Astrocyte (in vitro differentiated cells and primary cell): Measurements from ENCODE around the gene ILKAP. TPM values are rescaled to one million over a fixed set of nuclear protein-coding genes. Genes with fewer than 3 reads are reported as not detected.

Source experiments
- DNase-seq: peaks from one replicate; pipeline ENCODE4 v3.0.0-alpha.2; 2010; ENCODE audit warnings: low read depth
- FAIRE-seq: peaks from 2 replicates; lab custom pipeline; 2011; peaks lifted over from hg19 to GRCh38; lab: Jason Lieb, UNC
- H2AFZ ChIP-seq: 2 replicates; pipeline ENCODE4 v1.6.0; 2012; ENCODE audit warnings: low read depth, low read length, inconsistent platforms
- H3K27ac ChIP-seq: 2 replicates; pipeline ENCODE4 v1.5.1; 2011; ENCODE audit warnings: low read depth, low read length, inconsistent platforms
- H3K27me3 ChIP-seq: 2 replicates; pipeline ENCODE4 v1.6.0; 2011; ENCODE audit warnings: low read length, inconsistent platforms; ENCODE audit not compliant: insufficient read depth
- H3K36me3 ChIP-seq: 2 replicates; pipeline ENCODE4 v1.5.1; 2011; ENCODE audit warnings: low read length, inconsistent platforms; ENCODE audit not compliant: insufficient read depth
- H3K4me1 ChIP-seq: 2 replicates; pipeline ENCODE4 v1.5.1; 2011; ENCODE audit warnings: low read length, inconsistent platforms; ENCODE audit not compliant: insufficient read depth
- H3K4me2 ChIP-seq: 2 replicates; pipeline ENCODE4 v1.6.0; 2012; ENCODE audit warnings: low read length, inconsistent platforms
- H3K4me3 ChIP-seq: 2 replicates; pipeline ENCODE4 v1.5.1; 2011; ENCODE audit warnings: low read depth, mild to moderate bottlenecking, low read length, inconsistent platforms; ENCODE audit not compliant: insufficient read depth
- H3K79me2 ChIP-seq: 2 replicates; pipeline ENCODE4 v1.6.0; 2012; ENCODE audit warnings: mild to moderate bottlenecking, low read length, inconsistent platforms; ENCODE audit not compliant: insufficient read depth
- H3K9ac ChIP-seq: 2 replicates; pipeline ENCODE4 v1.6.0; 2012; ENCODE audit warnings: mild to moderate bottlenecking, low read length, inconsistent platforms
- H3K9me3 ChIP-seq: 2 replicates; pipeline ENCODE4 v1.5.1; 2012; ENCODE audit warnings: low read depth, mild to moderate bottlenecking, low read length, inconsistent platforms; ENCODE audit not compliant: insufficient read depth
- H4K20me1 ChIP-seq: 2 replicates; pipeline ENCODE4 v1.6.0; 2012; ENCODE audit warnings: low read length, inconsistent platforms; ENCODE audit not compliant: insufficient read depth
- H3K27ac Mint-ChIP-seq: one replicate; pipeline ENCODE4 v1.8.0; 2021; ENCODE audit warnings: mild to moderate bottlenecking, mixed read lengths; ENCODE audit not compliant: unreplicated experiment
- H3K27me3 Mint-ChIP-seq: one replicate; pipeline ENCODE4 v1.8.0; 2021; ENCODE audit warnings: low read depth, mixed read lengths; ENCODE audit not compliant: unreplicated experiment
- H3K36me3 Mint-ChIP-seq: one replicate; pipeline ENCODE4 v1.8.0; 2021; ENCODE audit warnings: low read depth, mixed read lengths; ENCODE audit not compliant: unreplicated experiment
- H3K4me1 Mint-ChIP-seq: one replicate; pipeline ENCODE4 v1.8.0; 2021; ENCODE audit warnings: low read depth, mixed read lengths; ENCODE audit not compliant: unreplicated experiment
- H3K4me3 Mint-ChIP-seq: one replicate; pipeline ENCODE4 v1.8.0; 2021; ENCODE audit warnings: mild to moderate bottlenecking, moderate library complexity, mixed read lengths; ENCODE audit not compliant: unreplicated experiment
- H3K9me3 Mint-ChIP-seq: one replicate; pipeline ENCODE4 v1.8.0; 2021; ENCODE audit warnings: mild to moderate bottlenecking, mixed read lengths; ENCODE audit not compliant: unreplicated experiment
- EZH2 ChIP-seq: IDR thresholded peaks from 2 replicates; pipeline ENCODE4 v1.6.1; 2012; ENCODE audit warnings: mild to moderate bottlenecking, low read length, inconsistent platforms; ENCODE audit not compliant: insufficient read depth
- total RNA-seq: library from RNA; stranded (reverse); gene quantifications from 2 replicates; pipeline ENCODE4 v1.2.1, GENCODE V29; 2021
- TF ChIP-seq, protein P1 (sequence below): IDR thresholded peaks from 2 replicates; pipeline ENCODE4 v1.5.1; 2011; ENCODE audit warnings: low read depth, mild to moderate bottlenecking, inconsistent platforms, low read length, moderate library complexity; ENCODE audit not compliant: insufficient read depth

The ILKAP gene
- total RNA-seq, 1 donor from 2014 or later: 32.3 TPM

- Mint-ChIP-seq H3K9me3 (no peaks in the 10 kb centered on the region), H3K27ac (no peak overlapping the region), H3K27me3 (peaks cover 8% of the 10 kb centered on the region), H3K4me1 (no peaks in the 10 kb centered on the region), H3K36me3 (no peaks in the 10 kb centered on the region), H3K4me3 (no peak overlapping the region)
- Histone ChIP-seq H3K27me3 (peaks cover 2% of the 10 kb centered on the region), H3K79me2 (no peaks in the 10 kb centered on the region), H3K36me3 (no peaks in the 10 kb centered on the region), H2AFZ (no peak overlapping the region), H3K27ac (no peak overlapping the region), H3K4me1 (no peaks in the 10 kb centered on the region), H3K9me3 (peaks cover 4% of the 10 kb centered on the region), H3K4me3 (no peak overlapping the region), H3K9ac (no peak overlapping the region), H3K4me2 (no peak overlapping the region), H4K20me1 (no peaks in the 10 kb centered on the region)
- no peak for TF ChIP-seq EZH2
- TF ChIP-seq, protein P1, sequence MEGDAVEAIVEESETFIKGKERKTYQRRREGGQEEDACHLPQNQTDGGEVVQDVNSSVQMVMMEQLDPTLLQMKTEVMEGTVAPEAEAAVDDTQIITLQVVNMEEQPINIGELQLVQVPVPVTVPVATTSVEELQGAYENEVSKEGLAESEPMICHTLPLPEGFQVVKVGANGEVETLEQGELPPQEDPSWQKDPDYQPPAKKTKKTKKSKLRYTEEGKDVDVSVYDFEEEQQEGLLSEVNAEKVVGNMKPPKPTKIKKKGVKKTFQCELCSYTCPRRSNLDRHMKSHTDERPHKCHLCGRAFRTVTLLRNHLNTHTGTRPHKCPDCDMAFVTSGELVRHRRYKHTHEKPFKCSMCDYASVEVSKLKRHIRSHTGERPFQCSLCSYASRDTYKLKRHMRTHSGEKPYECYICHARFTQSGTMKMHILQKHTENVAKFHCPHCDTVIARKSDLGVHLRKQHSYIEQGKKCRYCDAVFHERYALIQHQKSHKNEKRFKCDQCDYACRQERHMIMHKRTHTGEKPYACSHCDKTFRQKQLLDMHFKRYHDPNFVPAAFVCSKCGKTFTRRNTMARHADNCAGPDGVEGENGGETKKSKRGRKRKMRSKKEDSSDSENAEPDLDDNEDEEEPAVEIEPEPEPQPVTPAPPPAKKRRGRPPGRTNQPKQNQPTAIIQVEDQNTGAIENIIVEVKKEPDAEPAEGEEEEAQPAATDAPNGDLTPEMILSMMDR: no peak
- no peak for DNase-seq
- FAIRE-seq: no peak
Measured at GRCh38 chr2:238123218-238123971, 80.1 kb downstream of the ILKAP start.

DNA sequence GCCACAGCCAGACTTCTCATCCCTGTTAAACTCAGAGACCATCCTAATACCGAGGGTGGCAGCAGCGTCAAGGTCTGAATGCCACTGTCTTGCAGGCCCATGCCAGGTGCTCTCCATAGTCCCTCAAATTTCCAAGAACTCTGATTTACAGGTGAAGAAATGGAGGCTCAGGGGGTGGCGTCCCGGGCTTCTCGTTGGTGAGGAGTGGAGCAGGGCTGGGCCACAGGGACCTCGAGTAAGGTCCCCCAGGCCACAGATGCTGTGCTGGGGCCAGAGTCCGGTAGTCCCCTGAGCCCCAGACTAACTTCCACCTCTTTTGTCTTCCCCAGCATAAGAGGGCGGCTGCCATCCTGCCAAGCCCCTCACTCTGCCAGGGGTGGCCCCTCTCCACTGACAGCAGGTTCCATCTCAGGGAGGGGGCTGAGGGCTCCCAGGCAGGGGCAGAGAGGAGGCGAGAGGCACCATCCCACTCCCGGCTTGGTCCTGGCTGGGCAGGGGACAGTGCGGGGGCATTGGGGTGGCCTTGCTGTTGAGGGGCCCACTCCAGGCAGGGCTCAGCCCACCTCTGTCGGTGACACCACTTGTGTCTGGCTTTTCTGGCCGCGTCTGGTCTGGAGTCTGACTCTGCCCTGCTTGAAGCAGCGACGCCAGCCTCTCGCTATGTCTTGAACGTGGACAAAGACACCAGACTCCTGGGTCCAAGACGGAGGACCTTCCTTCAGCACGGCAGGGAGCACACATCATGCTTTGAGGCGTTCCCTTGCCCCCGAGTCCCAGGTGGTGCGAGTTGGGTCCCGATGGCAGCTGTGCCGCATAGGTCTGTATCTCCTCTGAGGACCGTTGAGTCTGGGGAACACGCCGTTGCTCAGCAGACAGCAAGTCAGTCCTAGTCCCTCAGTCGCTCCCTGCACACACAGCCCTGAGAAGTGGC lies 80.9 kb downstream of the ILKAP start:
- no peaks in the 10 kb centered on the region for H3K4me1 Mint-ChIP-seq
- H3K4me1 ChIP-seq: peaks cover under 1% of the 10 kb centered on the region
- FAIRE-seq (no peak), DNase-seq (no peak)
- no peak overlapping the region for H2AFZ ChIP-seq
- H4K20me1 ChIP-seq: no peaks in the 10 kb centered on the region
- no peaks in the 10 kb centered on the region for H3K36me3 Mint-ChIP-seq
- H3K9me3 Mint-ChIP-seq: peaks cover under 1% of the 10 kb centered on the region
- H3K27me3 ChIP-seq: peaks cover 5% of the 10 kb centered on the region
- H3K27me3 Mint-ChIP-seq: peaks cover 12% of the 10 kb centered on the region
- no peak overlapping the region for H3K9ac ChIP-seq
- H3K27ac Mint-ChIP-seq: no peak overlapping the region
- no peak overlapping the region for H3K4me3 Mint-ChIP-seq
- H3K36me3 ChIP-seq: no peaks in the 10 kb centered on the region
- no peaks in the 10 kb centered on the region for H3K79me2 ChIP-seq
- H3K4me2 ChIP-seq: no peak overlapping the region
- no peak overlapping the region for H3K4me3 ChIP-seq
- no peak overlapping the region for H3K27ac ChIP-seq
- peaks cover 4% of the 10 kb centered on the region for H3K9me3 ChIP-seq
- no peak for TF ChIP-seq EZH2
- TF ChIP-seq, protein P1: no peak
